ENCODE data around the gene LHPP. TPM values are rescaled to one million over a fixed set of nuclear protein-coding genes. Genes with fewer than 3 reads are reported as not detected.

The LHPP gene
- total RNA-seq, 1 experiment from 2014 or later, result 24.7 TPM

DNA sequence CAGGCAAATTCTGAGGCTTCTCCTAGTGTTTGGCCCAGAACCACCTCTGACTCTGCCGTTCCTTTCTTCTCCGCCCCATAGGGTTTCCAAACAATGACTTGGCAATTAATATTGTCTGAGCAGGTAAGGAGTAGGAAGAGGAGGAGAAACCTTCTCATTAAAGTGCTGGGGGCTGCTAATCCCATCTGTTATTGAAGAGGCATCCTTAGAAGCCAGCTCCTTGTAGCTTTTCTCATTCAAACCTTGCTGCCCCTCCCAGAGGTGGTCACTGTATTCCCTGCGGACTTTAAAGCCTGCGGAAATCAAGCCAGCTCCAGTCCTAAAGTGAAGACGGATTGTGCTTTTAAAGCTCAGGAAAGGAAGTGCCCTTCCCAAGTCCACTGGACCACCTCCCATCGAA, 10.3 kb upstream of the LHPP start:
- CTCF ChIA-PET, result no interaction called here
- BruUV-seq (replicated peaks), result TSS peak; percentile 70

DNA sequence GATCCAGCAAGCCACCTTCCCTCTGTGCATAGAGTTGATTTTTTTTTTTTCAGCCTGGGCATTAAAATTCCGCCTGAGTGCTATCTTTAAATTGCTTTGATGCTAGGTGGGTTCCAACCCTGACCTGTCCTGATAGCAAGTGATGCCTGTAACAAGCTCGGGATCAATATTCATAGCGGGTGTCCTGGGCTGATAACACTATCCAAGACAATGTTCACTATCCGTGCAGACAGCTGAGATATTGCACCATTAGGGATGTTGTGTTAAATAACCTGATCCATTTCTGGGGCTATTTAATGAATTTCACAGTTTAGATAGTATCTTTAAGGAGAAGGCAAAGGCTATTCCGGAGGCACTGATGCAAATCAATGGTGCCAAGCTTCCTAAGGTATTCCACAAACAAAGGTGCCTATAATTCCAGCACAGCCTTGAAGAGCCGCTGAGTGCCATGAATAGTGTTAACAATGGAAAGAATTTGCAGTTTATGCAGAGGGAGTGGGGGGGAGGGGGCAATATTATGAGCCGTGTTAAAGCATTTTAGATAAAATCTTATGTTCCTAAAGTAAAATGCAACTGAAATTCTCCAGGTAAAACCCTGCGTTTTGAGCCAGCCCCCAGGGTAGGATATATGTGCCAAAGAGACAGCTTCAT, 7.5 kb upstream of the LHPP start:
- Histone ChIP-seq H3K9me3 (ENCODE audit: insufficient read depth, low read depth) (no peaks in the 10 kb centered on the region), H2AFZ (no peak overlapping the region), H3K4me1 (replicated peaks; ENCODE audit: insufficient read depth) (peaks cover 28% of the 10 kb centered on the region), H3K27ac (no peak overlapping the region), H3K36me3 (ENCODE audit: low read depth) (no peaks in the 10 kb centered on the region), H3F3A (ENCODE audit: insufficient read depth, low read depth) (peaks cover 10% of the 10 kb centered on the region), H3K27me3 (ENCODE audit: insufficient read depth, low read depth) (no peaks in the 10 kb centered on the region), H3K4me3 (no peak overlapping the region), H4K20me1 (ENCODE audit: insufficient read depth) (no peaks in the 10 kb centered on the region), H3K79me2 (ENCODE audit: low read depth) (0 out of 2 replicates have a peak, but pooled peaks cover under 1% of the 10 kb centered on the region), H3K4me2 (no peak overlapping the region), H3K9me2 (ENCODE audit: insufficient read depth) (no peaks in the 10 kb centered on the region)
- CTCF ChIA-PET, result interaction anchor here (0.6 kb wide), 2 partner anchors 14 to 359 kb away, joined by 3 read pairs; no protein-coding TSS in a partner anchor
- BruUV-seq (replicated peaks), result no TSS peak
- POLR2A ChIA-PET (ENCODE audit: unreplicated experiment), result no interaction called here
- intact Hi-C loops (cut with micrococcal nuclease; ENCODE audit: unreplicated experiment), result no loop called here
- no peak for DNase-seq
- TF ChIP-seq CTCF (conservative IDR thresholded peaks at IDR 0.05) (no peak), EZH2 (IDR thresholded peaks at IDR 0.05; ENCODE audit: low read depth) (no peak)

More for the DNA sequence above, 10.3 kb upstream of the LHPP start:
- H4K20me1 ChIP-seq (ENCODE audit: insufficient read depth), result no peaks in the 10 kb centered on the region
- DNase-seq, result no peak
- H3K36me3 ChIP-seq (ENCODE audit: low read depth), result no peaks in the 10 kb centered on the region
- H3K9me3 ChIP-seq (ENCODE audit: insufficient read depth, low read depth), result no peaks in the 10 kb centered on the region
- H3K79me2 ChIP-seq (ENCODE audit: low read depth), result peaks cover 12% of the 10 kb centered on the region; the same call in 1 of the 2 replicates
- H3K27me3 ChIP-seq (ENCODE audit: insufficient read depth, low read depth), result no peaks in the 10 kb centered on the region
- no peaks in the 10 kb centered on the region for H3K9me2 ChIP-seq (ENCODE audit: insufficient read depth)
- no peak overlapping the region for H3K4me3 ChIP-seq
- H2AFZ ChIP-seq, result peak overlapping the region; percentile 55; the same call in 1 of the 2 replicates
- POLR2A ChIA-PET (ENCODE audit: unreplicated experiment), result no interaction called here
- no peaks in the 10 kb centered on the region for H3F3A ChIP-seq (ENCODE audit: insufficient read depth, low read depth)
- peak overlapping the region; percentile 62 for H3K4me2 ChIP-seq
- H3K4me1 ChIP-seq (replicated peaks; ENCODE audit: insufficient read depth), result peaks cover 13% of the 10 kb centered on the region; the same call in 1 of the 2 replicates
- H3K27ac ChIP-seq, result no peak overlapping the region
- intact Hi-C loops (cut with micrococcal nuclease; ENCODE audit: unreplicated experiment), result no loop called here
- TF ChIP-seq EZH2 (IDR thresholded peaks at IDR 0.05; ENCODE audit: low read depth) (no peak), CTCF (conservative IDR thresholded peaks at IDR 0.05) (no peak)

DNA sequence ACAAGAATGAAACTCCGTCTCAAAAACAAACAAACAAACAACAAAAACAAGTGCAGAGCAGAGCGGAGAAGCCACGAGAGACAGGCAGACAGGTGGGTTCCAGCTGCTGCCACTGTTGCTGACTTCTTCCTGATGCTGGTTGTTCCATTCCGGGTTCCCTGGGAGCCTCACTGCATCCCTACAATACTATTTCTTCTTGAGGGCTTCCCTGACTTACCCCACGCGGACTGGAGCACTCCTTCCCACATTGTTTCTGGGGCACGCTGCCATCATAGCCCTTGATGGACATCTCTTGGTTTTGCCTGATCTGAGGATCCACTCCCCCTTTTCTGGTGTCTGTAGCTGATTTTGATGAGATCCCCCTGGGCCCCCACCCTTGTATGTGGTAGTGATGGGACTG, 6.2 kb upstream of the LHPP start:
- intact Hi-C loops (cut with micrococcal nuclease; ENCODE audit: unreplicated experiment), result no loop called here
- POLR2A ChIA-PET (ENCODE audit: unreplicated experiment), result no interaction called here

More for the DNA sequence above, 6.2 kb upstream of the LHPP start:
- Histone ChIP-seq H3K36me3 (ENCODE audit: low read depth) (no peaks in the 10 kb centered on the region), H3K9me3 (ENCODE audit: insufficient read depth, low read depth) (no peaks in the 10 kb centered on the region), H3K4me2 (no peak overlapping the region), H3K9me2 (ENCODE audit: insufficient read depth) (no peaks in the 10 kb centered on the region), H3K4me3 (no peak overlapping the region), H3F3A (ENCODE audit: insufficient read depth, low read depth) (peaks cover 19% of the 10 kb centered on the region), H2AFZ (no peak overlapping the region), H3K4me1 (replicated peaks; ENCODE audit: insufficient read depth) (peaks cover 39% of the 10 kb centered on the region), H3K27ac (no peak overlapping the region), H3K79me2 (ENCODE audit: low read depth) (no peaks in the 10 kb centered on the region), H4K20me1 (ENCODE audit: insufficient read depth) (no peaks in the 10 kb centered on the region), H3K27me3 (ENCODE audit: insufficient read depth, low read depth) (no peaks in the 10 kb centered on the region)
- TF ChIP-seq CTCF (conservative IDR thresholded peaks at IDR 0.05) (no peak), EZH2 (IDR thresholded peaks at IDR 0.05; ENCODE audit: low read depth) (no peak)
- BruUV-seq (replicated peaks), result no TSS peak
- no peak for DNase-seq
- CTCF ChIA-PET, result interaction anchor here (0.6 kb wide), 1 partner anchor 190 kb away, joined by 3 read pairs; no protein-coding TSS in a partner anchor
